Activated CD4-positive, alpha-beta T cell treated with anti-CD3 and anti-CD28 coated beads for 24 hours (primary cell): ENCODE measurements around the gene SKOR2.

Source experiments
- DNase-seq, 2 donors: peaks; one replicate each; pipeline ENCODE4 v3.0.0-alpha.2; 2020; ENCODE audit warnings: low read depth in 2 of 2

The SKOR2 gene, protein sequence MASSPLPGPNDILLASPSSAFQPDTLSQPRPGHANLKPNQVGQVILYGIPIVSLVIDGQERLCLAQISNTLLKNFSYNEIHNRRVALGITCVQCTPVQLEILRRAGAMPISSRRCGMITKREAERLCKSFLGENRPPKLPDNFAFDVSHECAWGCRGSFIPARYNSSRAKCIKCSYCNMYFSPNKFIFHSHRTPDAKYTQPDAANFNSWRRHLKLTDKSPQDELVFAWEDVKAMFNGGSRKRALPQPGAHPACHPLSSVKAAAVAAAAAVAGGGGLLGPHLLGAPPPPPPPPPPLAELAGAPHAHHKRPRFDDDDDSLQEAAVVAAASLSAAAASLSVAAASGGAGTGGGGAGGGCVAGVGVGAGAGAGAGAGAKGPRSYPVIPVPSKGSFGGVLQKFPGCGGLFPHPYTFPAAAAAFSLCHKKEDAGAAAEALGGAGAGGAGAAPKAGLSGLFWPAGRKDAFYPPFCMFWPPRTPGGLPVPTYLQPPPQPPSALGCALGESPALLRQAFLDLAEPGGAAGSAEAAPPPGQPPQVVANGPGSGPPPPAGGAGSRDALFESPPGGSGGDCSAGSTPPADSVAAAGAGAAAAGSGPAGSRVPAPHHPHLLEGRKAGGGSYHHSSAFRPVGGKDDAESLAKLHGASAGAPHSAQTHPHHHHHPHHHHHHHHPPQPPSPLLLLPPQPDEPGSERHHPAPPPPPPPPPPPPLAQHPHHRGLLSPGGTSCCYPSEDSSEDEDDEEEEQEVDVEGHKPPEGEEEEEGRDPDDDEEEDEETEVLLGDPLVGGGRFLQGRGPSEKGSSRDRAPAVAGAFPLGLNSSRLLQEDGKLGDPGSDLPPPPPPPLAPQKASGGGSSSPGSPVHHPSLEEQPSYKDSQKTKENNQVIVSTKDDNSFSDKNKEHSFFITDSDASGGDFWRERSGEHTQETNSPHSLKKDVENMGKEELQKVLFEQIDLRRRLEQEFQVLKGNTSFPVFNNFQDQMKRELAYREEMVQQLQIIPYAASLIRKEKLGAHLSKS

DNA sequence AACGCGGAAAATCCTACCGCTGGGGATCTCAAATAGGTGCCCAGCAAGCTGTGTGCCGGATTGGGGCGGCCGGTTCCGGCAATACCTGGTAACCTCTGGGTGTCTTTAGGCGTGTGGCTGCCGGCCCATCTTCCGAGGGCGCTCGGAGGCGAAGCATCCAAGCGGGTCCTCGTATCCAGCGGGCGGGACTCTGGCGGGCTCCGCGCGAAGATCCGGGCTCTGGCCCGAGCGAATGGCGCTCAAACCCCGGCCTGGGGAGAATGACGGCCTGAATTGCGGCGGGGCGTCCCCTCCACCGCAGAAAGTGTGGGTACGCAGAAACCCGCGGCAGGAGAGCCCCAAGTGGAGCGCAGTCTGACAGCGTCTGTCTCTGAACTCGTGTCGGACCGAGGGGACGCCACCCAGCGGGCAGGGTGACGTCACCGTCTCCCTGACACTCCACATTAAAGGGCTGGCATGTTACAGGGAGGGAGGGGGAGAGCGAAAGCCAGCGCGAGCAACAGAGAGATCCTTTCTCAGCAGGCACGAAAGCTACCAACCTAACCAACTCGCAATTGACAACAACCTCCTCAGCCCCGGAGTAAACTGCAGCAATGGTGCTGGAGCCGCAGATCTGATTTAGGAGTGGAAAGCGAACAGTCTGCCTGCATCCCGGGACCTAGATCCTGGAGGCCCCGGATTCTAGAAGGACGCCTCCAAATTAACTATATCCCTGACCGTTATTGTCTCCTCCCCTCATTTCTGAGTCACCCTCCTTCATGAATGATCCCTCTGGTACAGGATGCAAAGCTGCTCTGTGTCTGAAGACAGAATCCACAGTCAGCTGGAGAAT is at the start of gene SKOR2:
Gene SKOR2, minus strand, starts transcription at position 372 of the 832 bp plus-strand sequence. CDS start 2,477 bp downstream, outside the sequence.
- DNase-seq = no peak

DNA sequence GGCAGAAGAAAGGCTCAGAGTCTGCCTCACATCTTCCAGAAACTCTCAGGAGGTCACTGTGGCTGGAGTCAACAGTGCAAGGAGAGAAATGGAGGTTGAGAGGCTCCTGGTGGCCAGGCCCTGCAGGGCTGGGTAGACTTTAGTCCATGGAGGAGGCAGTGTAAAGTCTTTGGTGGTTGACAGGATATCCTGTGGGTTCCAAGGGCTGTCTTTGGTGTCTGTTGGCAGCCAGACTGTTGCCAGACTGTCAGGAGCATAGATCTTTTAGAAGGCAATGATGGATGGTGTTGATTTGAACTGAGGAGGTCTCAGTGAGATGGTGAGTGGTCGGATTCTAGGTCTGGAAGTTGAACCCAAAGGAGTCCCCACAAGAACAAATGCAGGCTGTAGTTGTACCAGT is 45.0 kb upstream of the SKOR2 start:
- no peak for DNase-seq

DNA sequence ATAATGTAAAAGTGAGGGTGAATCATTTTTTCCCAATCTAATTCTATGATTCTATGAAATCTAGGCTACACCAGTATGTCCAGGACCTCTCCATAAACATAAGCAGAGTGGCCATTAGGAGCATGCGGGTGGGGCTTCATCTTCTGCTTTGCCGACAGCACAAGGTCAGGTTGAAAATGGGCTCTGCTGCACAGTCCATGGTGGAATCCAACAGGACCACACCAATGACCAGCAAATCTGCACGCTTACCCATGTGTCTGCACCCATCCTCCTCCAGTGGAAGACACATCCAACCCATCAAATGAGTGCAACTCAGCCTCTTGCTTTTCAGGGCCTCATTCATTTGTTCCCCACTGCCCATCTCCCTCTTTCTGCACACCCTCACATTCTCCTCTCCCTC is 43.3 kb upstream of the SKOR2 start:
- no peak for DNase-seq

DNA sequence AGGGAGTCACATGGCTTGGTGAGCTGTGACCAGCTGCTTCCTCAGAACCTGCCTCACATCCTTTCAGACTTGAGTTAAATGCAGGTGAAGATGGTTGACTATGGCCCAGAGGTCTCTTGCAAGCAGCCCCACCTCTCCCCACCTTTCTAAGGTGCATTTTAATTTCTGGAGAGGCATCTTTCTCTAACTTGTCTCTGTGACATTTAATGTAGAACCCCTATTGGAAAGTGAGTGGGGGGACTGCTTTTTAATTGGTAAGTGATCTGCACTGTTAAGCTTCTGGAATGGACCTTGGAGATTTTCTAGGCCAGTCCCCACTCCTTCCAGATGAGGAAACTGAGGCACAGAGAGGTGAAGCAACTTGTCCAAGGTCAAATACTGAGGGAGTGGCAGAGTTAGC is 37.3 kb upstream of the SKOR2 start:
- DNase-seq = no peak

DNA sequence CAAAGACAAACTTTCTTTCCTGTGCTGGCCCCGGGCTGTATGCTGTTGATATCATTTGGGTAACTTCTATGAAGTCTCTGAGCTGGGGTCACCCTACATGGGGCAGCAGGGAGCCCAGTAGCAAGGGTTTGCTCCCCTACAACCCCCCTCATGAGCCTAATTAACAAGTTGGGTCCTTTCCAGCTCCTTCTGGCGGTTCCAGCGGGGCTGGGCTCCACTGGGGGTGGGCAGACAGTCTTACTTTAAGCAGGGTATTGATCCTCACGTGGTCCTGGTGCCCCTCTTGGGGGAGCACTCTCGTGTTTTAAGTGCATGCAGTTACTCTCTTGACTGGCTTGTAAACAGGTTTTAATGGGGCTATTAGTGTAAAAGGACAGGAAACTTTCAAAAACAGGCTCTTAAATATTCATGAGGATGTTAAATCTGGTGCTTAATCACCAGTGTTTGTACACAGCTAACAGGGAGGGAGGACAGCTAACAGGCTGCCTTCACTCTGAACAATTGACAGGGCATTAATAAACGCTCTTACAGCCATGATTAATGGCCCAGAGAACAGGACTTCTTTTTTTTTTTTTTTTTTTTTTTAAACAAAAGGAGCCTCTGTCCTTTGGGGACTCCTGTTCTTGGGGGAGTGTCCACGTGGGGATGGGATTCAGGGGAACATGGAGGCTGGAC is 36.6 kb upstream of the SKOR2 start:
- no peak for DNase-seq

DNA sequence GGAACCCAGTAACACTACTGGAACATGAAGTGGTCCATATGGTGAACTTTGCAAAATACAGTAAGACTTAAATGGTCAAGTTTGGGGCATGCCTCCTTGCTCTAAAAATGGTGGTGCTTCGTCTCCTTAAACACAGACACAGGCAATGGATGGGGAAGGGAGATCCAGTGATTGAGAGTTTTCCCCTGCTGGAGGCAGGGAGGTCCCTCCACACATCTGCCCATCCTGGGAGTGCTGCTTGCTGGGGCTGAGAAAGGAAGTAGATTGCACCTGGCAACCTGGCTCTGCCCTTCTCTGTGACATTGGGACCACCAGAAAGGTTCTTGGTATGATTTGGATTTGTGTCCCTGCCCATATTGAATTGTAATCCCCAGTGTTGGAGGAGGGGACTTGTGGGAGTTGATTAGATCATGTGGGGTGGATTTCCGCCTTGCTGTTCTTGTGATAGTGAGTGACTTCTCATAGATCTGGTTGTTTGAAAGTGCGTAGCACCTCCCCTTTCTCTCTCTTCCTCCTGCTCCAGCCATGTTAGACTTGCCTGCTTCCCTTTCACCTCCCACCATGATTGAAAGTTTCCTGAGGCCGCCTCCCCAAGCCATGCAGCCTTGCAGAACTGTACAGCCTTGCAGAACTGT is 35.4 kb upstream of the SKOR2 start:
- no peak for DNase-seq

DNA sequence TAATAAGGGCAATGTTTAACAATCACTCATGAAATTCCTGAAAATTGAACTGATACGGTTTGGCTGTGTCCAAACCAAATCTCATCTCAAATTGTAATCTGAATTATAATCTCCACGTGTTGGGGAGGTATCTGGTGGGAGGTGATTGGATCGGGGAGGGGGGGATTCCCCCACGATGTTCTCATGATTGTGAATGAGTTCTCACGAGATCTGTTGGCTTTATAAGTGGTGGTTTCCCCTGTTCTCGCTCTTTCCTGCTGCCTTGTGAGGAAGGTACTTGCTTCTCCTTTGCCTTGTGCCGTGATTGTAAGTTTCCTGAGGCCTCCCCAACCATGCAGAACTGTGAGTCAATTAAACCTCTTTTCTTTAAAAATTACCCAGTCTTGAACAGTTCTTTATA is 34.0 kb upstream of the SKOR2 start:
- DNase-seq = no peak

DNA sequence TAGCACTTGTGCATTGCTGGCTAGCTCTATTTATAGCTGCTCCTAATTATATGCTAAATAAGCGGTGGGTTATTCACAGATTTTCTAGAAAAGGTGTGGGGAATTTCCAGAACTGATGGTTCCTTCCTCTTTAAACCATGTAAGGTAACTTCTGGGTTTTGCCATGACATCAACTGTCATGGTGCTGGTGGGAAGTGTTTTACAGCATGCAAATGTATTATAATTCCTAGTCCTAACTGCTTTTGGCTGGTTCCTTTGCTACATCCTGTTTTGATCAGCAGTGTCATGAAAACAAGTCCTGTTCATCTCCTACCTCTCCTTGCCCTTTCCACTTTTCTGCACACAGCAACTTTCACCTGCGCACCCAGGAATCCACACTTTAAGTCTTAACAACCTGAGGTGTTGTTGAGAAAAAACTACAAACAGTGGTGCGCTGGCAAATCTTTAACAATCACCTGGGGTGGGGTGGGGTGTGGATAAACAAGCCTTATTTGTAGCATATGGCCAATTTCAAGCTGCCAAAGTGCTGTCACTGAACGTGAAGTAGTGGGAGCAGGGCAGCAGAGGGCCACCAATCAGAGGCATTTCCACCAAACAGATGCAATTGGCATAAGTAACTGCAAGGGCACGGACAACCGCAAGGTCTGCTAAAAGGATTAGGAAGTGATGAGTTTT is 33.4 kb upstream of the SKOR2 start:
- no peak for DNase-seq

DNA sequence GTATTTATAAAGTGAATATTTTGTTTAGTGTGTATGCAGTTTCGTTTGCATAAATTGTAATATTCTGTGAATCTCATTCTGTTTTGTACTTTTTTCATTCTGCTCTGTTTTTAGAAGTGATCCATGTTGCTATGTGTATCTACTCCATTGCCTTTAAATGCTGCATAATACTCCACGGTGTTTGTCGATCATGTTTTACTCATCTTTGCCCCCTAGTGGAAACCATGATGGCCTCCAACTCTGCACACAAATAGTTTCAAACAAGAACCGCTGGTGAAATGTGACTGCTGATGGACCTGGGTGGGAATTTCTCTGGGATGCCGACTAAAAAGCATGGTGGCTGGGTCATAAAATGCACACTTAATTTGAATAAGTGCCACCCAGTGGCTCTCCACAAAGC is 32.0 kb upstream of the SKOR2 start:
- DNase-seq = no peak

DNA sequence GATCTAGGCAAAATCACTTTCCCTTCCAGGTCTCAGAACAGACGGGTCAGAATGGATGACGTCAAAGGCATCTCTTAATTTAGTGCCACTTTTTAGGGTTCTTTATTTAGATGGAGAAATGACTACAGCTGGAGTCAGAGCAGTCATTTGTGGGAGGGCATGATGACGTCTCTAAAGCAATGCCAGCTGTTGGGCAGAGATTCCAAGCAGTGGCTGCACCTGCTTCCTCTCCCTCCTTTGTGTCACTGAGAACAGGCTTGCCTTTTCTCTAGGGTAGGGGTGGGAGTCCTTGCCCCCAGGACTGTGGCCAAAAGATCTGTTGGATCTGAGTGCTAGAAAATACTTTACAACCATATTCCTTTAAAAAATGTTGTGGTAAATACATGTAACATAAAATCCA is 28.7 kb upstream of the SKOR2 start:
- no peak for DNase-seq

DNA sequence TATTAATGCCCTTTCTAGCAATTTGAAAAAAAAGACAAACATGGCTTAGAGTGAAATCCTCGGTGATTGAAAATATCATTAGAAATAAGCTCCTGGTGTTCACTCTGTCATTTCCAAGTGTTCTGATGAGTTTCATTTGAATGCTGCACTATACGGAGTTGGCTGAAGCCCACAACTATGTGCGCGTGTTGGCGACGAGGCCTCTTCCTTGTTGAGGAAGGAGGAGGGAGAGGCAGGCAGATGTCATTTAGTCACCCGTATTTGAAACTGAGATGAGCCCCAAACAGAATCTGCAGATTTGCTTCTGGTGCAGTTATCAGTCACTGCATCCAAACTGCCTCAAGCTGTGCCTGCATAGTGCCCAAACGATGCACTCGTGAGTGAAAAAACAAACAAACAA is 23.5 kb upstream of the SKOR2 start:
- DNase-seq = no peak

DNA sequence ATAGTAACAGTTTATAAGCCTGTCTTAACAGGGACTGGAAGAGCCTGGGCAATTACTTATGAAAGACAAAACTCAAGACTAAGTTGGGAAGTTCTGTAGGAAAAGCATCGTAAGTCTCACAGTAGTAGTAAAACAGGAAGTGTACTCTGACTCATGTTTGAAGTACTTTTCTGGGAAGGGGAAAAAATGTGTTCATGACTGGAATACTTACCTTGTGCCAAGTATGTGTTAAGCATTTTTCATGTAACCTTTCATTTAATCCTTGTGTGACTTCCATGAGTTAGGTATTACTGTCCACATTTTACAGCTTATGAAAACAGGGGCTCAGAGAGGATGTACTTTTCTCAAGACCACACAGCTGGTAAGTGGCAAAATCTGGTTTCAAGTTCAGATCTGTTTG is 13.7 kb upstream of the SKOR2 start:
- DNase-seq = no peak

DNA sequence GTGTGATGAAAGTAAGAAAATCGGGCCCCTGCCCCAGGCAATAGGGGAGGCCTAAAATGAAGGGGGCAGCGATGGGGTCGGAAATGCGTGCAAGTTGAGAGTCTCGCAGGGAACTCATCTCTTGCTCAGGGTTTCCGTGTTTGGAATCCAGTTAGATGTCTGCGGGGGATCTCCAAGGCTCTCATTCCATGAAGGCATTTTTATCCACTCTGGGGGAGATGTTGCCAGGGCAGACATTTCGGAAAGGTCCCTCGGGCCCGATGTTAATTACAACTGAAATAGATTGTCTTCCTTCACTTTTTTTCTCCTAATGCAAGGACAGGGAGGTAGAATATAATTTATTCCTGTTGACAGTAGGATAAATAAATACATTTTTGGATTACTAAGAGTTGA is 12.8 kb upstream of the SKOR2 start:
- no peak for DNase-seq

DNA sequence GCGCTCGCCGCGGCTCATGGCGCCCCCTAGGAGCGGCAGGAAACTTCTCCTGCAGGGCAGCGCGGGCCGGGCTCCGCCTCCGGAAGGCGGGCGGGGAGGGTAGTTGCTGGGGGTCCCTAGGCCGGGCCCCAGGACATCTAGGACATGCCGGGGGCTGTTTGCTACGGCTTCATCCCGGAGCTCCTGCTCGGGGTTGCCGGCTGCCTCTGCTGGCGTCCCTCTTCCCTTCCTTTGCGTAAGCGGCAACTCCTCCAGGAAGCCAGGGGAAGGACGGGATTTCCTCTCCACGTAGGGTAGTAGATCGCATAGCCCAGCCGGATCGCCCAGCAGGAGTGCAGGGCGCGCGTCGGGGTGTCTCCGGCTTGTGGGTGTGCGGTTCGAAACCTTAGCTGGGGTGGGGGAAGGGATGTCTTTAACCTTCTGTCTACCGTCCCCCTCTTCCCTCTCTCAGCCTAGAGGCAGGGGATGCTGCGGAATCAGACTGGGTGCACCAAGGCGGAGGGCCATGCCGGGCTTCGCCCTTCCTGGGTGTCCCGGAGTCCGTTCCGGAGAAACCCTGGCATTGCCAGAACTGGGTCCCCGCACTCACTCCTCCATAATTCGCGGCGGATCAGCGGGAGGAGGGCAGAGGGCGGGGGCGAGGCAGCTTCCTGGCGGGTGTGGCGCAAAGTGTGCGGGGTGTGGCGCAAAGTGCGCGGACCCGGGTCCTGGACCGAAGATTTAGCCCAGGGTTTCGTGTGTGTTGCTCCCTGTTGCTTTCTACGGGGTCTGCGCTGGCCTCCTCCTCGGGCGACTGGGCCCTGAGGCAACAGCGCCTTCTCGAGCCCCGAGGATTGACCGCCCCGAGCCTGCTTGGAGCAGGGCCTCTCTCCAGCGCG is 12.2 kb upstream of the SKOR2 start:
- DNase-seq = no peak

DNA sequence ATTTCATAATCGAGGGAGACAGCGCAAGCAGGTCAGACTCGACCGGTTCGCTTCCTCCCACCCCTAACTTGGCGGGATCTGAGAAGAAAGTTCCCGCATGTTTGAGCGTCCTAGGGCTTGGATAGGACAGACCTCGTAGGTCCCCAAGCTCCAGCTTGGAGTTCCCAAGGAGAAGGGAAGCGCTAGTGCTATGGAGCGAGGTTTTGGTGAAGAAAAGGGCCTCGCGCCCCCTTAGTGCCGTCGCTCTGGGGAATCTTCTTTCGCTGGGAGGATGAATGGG is 11.6 kb upstream of the SKOR2 start:
- no peak for DNase-seq

DNA sequence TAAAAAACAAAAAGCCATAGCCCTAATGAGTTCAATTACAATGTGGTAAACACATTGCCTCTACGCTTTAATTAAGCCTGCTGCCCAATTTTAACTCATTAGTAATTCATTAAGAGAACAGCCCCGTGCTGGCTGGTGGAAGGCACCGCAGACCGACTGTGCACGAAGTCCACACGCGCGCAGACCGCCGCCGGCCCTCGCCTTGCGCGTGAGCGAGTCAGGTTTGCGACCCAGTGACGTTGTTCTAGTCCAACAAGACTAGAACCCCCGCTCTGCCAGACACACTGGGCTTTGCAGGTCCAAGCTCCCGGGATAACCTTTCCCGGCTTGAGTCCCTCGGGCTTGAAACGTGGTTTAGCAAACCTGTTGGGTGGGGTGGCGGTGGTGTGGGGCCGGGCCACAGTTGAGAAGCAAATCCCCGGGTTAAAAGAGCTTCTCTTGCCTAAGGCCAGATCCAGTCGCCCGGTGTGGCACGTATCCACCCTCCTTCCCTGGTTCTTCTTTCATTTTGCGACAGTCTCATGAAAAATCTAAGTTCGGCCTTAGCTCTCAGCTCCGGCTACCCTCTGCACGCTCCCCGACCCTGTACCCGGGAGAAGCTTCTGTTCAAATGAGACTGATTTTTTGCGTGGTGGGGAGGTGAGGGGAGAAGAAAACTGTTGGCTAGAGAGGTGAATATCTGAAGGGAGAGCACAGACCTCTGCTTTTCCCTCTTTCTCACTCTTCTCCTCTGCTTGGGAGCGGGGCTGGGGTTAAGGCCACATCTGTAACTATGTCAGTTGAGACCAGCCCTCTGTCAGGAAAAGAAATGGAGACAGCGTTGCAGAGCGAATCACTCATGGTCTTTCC is 11.1 kb upstream of the SKOR2 start:
- DNase-seq = no peak

DNA sequence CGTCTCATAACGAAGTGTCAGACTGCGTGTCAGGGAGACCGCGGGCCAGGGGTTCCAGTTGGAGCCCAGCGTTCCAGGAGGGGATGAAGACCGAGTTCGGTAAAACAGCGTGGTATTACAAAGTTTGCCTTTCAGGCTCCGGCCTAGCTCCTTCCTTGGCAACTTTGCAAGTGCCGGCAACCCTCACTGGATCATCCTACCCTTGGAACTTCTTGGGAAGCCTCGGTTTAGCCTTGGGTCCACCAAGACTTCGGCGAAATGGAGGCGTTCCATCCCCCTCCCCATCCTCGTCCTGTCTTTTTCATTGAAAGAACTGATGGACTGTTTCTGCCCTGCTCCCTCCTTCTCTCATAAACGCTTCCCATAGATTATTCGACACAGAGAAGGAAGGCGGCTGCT is 10.4 kb upstream of the SKOR2 start:
- no peak for DNase-seq

DNA sequence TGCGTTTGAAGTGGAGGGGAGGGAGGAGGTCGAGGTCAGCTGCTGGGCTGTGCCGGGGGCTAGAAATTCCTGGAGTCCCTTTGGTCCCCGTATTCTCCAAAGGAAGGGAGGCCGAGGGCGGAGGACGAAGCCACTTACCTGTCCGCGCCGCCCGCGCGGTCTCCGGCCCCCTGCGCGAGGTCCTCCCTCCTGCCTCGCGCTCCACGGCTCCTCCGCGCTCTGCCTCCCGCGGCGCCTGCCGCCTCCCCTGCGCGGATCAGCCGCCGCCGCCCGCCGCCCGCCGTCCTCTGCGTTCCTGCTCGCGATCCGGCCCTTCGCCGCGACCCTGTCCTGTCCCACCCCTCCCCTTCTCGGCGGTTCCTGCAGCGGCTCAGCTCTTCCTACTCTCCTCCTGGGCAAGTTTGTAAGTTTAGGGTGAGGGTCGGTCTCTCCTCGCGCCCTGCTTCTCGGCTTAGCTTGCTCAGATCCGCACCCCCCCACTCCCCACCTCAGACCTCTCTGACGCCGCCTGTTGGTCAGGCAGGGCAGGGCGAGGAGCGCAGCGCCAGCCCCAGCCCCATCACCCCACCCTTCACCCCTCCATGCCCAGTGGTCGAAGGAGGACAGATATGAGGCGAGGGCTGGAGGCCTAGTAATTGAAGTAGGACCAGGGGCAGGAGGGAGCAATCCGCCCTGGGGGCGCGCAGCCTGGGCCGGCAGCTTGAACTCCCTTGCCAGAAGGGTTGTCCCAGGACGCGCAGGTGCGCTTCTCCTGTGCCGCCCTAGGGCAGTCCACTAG is 9.7 kb upstream of the SKOR2 start:
- DNase-seq = no peak
